ES-I3 (cell line): ENCODE measurements around the gene APOC1.
A peak's percentile ranks its signal among the peaks of the same experiment; 100 is the strongest.
"Not testable (repeated sequence)": the region's sequence is repeated elsewhere in the genome, so short reads cannot be mapped to it uniquely, and the experiment has no call there.

Source experiments
- H3K36me3 ChIP-seq: 2 replicates; pipeline ENCODE4 v1.6.1; 2013; ENCODE audit warnings: mild to moderate bottlenecking, low read length, control low read depth, moderate library complexity; ENCODE audit not compliant: insufficient read depth
- H3K4me1 ChIP-seq: 2 replicates; pipeline ENCODE4 v1.6.1; 2013; ENCODE audit warnings: mild to moderate bottlenecking, control low read depth, low read length; ENCODE audit not compliant: insufficient read depth
- H3K9ac ChIP-seq: 2 replicates; pipeline ENCODE4 v1.6.1; 2013; ENCODE audit warnings: low read depth, mild to moderate bottlenecking, low read length, moderate library complexity
- H3K9me3 ChIP-seq: 2 replicates; pipeline ENCODE4 v1.6.1; 2013; ENCODE audit warnings: mild to moderate bottlenecking, low read length, moderate library complexity; ENCODE audit not compliant: control insufficient read depth, insufficient read depth

APOC1 gene

DNA sequence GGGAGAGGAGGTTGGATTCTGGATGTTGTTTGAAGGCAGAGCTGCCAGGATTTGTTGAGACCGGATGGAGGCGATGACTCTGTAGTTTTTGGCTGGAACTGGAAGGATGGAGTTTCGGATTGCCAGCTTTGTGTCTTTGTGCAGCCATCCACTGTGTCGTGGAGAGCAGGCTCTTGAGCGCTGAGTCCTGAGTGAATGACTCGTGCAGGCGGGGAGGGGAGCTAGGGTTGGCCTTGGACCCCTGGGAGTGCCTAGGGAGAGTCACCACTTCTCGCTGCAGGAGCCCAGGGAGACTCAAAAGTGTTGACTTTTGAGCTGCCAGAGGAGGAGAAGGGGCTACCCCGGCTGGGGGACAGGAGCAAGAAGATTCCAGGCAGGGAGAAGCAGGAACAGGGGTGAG is 19.5 kb upstream of the APOC1 start:
- H3K36me3 ChIP-seq = peaks cover 25% of the 10 kb centered on the region
- no peak overlapping the region for H3K9ac ChIP-seq
- H3K9me3 ChIP-seq = no peaks in the 10 kb centered on the region
- peaks cover 4% of the 10 kb centered on the region; the same call in 1 of the 2 replicates for H3K4me1 ChIP-seq

DNA sequence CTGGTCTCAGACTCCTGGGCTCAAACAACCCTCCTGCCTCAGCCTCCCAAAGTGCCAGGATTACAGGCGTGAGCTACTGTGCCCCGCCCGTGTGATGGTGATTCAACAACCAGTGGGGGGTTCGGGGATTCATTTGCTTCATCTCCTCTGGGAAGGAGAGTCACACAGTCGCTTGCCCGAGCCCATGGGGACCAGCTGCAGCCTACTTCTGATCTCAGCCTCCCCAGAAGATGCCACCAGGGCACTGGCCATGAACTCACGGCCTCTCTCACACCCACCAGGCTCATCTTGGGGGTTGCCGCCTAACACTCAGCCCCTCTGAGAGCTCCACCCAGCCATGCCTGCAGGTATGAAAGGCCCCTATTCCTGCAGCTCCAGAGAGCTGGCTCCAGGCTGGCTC is 16.6 kb upstream of the APOC1 start:
- H3K9ac ChIP-seq = no peak overlapping the region
- peaks cover 22% of the 10 kb centered on the region for H3K36me3 ChIP-seq
- no peaks in the 10 kb centered on the region for H3K9me3 ChIP-seq
- no peaks in the 10 kb centered on the region for H3K4me1 ChIP-seq

DNA sequence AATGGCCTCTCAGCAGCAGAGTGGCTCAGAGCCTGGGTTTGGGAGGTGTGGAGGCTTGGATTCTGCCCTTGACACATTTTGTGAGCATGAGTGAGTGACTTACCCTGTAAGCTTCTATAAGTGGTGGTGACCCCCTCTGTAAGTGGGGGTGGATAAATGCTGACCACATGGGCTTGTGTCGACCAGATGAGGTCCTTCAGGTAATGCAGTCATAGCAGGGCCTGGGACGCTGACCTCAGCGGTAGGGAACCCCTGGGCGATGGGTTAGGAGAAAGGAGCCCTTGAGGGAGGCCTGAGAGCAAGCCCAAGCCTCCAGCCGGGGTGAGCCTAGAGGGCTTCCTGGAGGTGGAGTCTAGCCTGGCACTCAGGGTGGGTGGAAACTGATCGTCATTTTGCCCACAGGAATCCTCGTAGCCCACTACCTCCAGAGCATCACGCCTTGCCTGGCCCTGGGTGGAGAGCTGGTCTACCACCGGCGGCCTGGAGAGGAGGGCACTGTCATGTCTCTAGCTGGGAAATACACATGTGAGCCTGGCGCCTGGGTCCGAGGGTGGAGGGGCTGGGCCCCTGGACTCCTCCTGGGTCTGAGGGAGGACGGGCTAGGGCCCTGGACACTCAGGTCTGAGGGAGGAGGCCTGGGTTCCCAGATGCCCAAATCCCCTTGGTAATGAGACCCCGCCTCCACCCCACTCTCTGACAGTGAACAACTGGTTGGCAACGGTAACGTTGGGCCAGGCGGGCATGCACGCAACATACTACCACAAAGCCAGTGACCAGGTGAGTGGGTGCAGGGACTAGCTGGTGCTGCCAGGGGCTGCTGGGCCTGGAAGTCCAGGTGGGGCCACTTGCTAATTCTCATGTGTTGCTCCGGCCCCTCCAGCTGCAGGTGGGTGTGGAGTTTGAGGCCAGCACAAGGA is 13.8 kb upstream of the APOC1 start:
- Histone ChIP-seq H3K4me1 (peaks cover 12% of the 10 kb centered on the region; the same call in 1 of the 2 replicates), H3K36me3 (peaks cover 13% of the 10 kb centered on the region), H3K9me3 (no peaks in the 10 kb centered on the region), H3K9ac (no peak overlapping the region)

DNA sequence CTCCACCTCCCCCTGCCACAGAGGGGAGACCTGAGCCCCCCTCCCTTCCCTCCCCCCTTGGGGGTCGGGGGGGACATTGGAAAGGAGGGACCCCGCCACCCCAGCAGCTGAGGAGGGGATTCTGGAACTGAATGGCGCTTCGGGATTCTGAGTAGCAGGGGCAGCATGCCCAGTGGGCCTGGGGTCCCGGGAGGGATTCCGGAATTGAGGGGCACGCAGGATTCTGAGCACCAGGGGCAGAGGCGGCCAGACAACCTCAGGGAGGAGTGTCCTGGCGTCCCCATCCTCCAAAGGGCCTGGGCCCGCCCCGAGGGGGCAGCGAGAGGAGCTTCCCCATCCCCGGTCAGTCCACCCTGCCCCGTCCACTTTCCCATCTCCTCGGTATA is 11.2 kb upstream of the APOC1 start:
- Histone ChIP-seq H3K9ac (no peak overlapping the region), H3K36me3 (peaks cover 19% of the 10 kb centered on the region), H3K9me3 (no peaks in the 10 kb centered on the region), H3K4me1 (peaks cover 12% of the 10 kb centered on the region; the same call in 1 of the 2 replicates)

DNA sequence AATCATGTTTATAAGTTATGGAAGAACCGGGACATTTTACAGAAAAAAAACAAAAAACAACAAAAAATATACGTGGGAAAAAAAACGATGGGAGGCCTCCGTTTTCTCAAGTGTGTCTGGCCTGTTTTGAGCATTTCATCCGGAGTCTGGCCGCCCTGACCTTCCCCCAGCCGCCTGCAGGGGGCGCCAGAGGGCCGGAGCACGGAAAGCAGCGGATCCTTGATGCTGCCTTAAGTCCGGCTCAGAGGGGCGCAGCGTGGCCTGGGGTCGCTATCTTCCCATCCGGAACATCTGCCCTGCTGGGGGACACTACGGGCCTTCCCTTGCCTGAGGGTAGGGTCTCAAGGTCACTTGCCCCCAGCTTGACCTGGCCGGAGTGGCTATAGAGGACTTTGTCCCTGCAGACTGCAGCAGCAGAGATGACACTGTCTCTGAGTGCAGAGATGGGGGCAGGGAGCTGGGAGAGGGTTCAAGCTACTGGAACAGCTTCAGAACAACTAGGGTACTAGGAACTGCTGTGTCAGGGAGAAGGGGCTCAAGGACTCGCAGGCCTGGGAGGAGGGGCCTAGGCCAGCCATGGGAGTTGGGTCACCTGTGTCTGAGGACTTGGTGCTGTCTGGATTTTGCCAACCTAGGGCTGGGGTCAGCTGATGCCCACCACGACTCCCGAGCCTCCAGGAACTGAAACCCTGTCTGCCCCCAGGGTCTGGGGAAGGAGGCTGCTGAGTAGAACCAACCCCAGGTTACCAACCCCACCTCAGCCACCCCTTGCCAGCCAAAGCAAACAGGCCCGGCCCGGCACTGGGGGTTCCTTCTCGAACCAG is 10.6 kb upstream of the APOC1 start:
- Histone ChIP-seq H3K36me3 (peaks cover 19% of the 10 kb centered on the region), H3K4me1 (peaks cover 12% of the 10 kb centered on the region; the same call in 1 of the 2 replicates), H3K9ac (no peak overlapping the region; the same call in 1 of the 2 replicates), H3K9me3 (no peaks in the 10 kb centered on the region)

DNA sequence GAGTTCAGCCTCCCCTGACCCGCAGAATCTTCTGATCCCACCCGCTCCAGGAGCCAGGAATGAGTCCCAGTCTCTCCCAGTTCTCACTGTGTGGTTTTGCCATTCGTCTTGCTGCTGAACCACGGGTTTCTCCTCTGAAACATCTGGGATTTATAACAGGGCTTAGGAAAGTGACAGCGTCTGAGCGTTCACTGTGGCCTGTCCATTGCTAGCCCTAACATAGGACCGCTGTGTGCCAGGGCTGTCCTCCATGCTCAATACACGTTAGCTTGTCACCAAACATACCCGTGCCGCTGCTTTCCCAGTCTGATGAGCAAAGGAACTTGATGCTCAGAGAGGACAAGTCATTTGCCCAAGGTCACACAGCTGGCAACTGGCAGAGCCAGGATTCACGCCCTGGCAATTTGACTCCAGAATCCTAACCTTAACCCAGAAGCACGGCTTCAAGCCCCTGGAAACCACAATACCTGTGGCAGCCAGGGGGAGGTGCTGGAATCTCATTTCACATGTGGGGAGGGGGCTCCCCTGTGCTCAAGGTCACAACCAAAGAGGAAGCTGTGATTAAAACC is 9.9 kb upstream of the APOC1 start:
- H3K36me3 ChIP-seq = peaks cover 21% of the 10 kb centered on the region
- peaks cover 12% of the 10 kb centered on the region; the same call in 1 of the 2 replicates for H3K4me1 ChIP-seq
- no peaks in the 10 kb centered on the region for H3K9me3 ChIP-seq

DNA sequence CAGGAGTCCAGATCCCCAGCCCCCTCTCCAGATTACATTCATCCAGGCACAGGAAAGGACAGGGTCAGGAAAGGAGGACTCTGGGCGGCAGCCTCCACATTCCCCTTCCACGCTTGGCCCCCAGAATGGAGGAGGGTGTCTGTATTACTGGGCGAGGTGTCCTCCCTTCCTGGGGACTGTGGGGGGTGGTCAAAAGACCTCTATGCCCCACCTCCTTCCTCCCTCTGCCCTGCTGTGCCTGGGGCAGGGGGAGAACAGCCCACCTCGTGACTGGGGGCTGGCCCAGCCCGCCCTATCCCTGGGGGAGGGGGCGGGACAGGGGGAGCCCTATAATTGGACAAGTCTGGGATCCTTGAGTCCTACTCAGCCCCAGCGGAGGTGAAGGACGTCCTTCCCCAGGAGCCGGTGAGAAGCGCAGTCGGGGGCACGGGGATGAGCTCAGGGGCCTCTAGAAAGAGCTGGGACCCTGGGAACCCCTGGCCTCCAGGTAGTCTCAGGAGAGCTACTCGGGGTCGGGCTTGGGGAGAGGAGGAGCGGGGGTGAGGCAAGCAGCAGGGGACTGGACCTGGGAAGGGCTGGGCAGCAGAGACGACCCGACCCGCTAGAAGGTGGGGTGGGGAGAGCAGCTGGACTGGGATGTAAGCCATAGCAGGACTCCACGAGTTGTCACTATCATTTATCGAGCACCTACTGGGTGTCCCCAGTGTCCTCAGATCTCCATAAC is 8.8 kb upstream of the APOC1 start, which contains the start of gene APOE:
TSS of gene APOE (plus strand) at position 360 of the 724 bp plus-strand sequence. CDS start 829 bp downstream, outside the sequence.
- H3K9ac ChIP-seq = peak within 1 kb of the TSS; percentile 91
- peaks cover 16% of the 10 kb centered on the region for H3K36me3 ChIP-seq
- no peaks in the 10 kb centered on the region for H3K9me3 ChIP-seq
- H3K4me1 ChIP-seq = peaks cover 12% of the 10 kb centered on the region; the same call in 1 of the 2 replicates

More for the DNA sequence above, 9.9 kb upstream of the APOC1 start:
- H3K9ac ChIP-seq = no peak overlapping the region

DNA sequence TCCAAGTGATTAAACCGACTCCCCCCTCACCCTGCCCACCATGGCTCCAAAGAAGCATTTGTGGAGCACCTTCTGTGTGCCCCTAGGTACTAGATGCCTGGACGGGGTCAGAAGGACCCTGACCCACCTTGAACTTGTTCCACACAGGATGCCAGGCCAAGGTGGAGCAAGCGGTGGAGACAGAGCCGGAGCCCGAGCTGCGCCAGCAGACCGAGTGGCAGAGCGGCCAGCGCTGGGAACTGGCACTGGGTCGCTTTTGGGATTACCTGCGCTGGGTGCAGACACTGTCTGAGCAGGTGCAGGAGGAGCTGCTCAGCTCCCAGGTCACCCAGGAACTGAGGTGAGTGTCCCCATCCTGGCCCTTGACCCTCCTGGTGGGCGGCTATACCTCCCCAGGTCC is 6.8 kb upstream of the APOC1 start:
- Histone ChIP-seq H3K9ac (no peak overlapping the region), H3K4me1 (peaks cover 14% of the 10 kb centered on the region), H3K36me3 (peaks cover 16% of the 10 kb centered on the region), H3K9me3 (no peaks in the 10 kb centered on the region)

DNA sequence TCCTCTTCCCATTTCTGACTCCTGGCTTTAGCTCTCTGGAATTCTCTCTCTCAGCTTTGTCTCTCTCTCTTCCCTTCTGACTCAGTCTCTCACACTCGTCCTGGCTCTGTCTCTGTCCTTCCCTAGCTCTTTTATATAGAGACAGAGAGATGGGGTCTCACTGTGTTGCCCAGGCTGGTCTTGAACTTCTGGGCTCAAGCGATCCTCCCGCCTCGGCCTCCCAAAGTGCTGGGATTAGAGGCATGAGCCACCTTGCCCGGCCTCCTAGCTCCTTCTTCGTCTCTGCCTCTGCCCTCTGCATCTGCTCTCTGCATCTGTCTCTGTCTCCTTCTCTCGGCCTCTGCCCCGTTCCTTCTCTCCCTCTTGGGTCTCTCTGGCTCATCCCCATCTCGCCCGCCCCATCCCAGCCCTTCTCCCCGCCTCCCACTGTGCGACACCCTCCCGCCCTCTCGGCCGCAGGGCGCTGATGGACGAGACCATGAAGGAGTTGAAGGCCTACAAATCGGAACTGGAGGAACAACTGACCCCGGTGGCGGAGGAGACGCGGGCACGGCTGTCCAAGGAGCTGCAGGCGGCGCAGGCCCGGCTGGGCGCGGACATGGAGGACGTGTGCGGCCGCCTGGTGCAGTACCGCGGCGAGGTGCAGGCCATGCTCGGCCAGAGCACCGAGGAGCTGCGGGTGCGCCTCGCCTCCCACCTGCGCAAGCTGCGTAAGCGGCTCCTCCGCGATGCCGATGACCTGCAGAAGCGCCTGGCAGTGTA is 6.2 kb upstream of the APOC1 start:
- peaks cover 16% of the 10 kb centered on the region for H3K36me3 ChIP-seq
- H3K9ac ChIP-seq = no peak overlapping the region
- no peaks in the 10 kb centered on the region for H3K9me3 ChIP-seq
- peaks cover 19% of the 10 kb centered on the region for H3K4me1 ChIP-seq

DNA sequence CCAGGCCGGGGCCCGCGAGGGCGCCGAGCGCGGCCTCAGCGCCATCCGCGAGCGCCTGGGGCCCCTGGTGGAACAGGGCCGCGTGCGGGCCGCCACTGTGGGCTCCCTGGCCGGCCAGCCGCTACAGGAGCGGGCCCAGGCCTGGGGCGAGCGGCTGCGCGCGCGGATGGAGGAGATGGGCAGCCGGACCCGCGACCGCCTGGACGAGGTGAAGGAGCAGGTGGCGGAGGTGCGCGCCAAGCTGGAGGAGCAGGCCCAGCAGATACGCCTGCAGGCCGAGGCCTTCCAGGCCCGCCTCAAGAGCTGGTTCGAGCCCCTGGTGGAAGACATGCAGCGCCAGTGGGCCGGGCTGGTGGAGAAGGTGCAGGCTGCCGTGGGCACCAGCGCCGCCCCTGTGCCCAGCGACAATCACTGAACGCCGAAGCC is 5.6 kb upstream of the APOC1 start:
- H3K9me3 ChIP-seq = no peaks in the 10 kb centered on the region
- peaks cover 18% of the 10 kb centered on the region for H3K4me1 ChIP-seq
- no peak overlapping the region for H3K9ac ChIP-seq
- H3K36me3 ChIP-seq = peaks cover 16% of the 10 kb centered on the region

DNA sequence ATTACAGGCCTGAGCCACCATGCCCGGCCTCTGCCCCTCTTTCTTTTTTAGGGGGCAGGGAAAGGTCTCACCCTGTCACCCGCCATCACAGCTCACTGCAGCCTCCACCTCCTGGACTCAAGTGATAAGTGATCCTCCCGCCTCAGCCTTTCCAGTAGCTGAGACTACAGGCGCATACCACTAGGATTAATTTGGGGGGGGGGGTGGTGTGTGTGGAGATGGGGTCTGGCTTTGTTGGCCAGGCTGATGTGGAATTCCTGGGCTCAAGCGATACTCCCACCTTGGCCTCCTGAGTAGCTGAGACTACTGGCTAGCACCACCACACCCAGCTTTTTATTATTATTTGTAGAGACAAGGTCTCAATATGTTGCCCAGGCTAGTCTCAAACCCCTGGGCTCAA is 4.6 kb upstream of the APOC1 start:
- peaks cover 14% of the 10 kb centered on the region for H3K4me1 ChIP-seq
- no peak overlapping the region for H3K9ac ChIP-seq
- H3K9me3 ChIP-seq = no peaks in the 10 kb centered on the region
- H3K36me3 ChIP-seq = peaks cover 16% of the 10 kb centered on the region

DNA sequence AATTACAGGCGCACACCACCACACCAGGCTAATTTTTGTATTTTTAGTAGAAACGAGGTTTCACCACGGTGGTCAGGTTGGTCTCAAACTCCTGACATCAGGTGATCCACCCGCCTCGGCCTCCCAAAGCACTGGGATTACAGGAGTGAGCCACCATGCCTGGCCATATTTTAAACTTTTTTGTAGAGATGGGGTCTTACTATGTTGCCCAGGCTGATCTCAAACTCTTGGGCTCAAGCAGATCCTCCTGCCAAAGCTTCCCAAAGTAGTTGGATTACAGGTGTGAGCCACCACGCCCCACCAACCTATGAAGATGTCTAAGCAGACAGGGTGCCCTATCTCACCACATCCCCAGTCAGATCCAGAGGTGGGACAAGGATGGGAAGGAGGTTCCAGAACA is 2.5 kb upstream of the APOC1 start:
- not testable (repeated sequence) for H3K9ac ChIP-seq, H3K9me3 ChIP-seq
- Histone ChIP-seq H3K36me3 (peaks cover 12% of the 10 kb centered on the region), H3K4me1 (peaks cover 12% of the 10 kb centered on the region)

DNA sequence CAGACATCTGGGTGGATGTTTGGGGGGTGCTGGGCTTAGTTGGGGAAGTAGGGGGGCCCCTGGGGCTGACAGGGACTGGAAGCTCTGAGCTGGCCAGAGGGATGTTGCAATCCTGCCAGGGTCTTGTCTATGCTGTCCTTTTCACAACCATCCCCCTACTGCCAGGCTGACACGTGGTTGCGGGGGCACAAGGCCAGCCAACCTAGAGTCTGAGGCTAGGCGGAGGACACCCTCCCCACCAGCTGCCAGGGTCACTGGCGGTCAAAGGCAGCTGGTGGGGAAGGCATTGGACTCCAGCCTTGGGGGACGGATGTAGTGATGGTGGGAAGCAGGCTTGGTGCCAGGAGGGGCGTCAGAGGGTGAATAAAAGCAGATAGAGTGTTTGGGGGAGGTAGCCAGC is 1.6 kb upstream of the APOC1 start:
- H3K9me3 ChIP-seq = no peaks in the 10 kb centered on the region
- H3K9ac ChIP-seq = no peak overlapping the region
- H3K4me1 ChIP-seq = peaks cover 12% of the 10 kb centered on the region
- H3K36me3 ChIP-seq = peaks cover 3% of the 10 kb centered on the region; the same call in 1 of the 2 replicates
